HG03097 (cell line): Measurements from ENCODE around the gene ACIN1.

Experiments
- ATAC-seq: cut with Tn5 transposase; IDR thresholded peaks from one replicate; pipeline ENCODE4 v1.9.1; 2021; ENCODE audit not compliant: unreplicated experiment, low FRiP score

ACIN1 gene

GRCh38 chr14:23094666-23095195 lies at the start of gene ACIN1:
Gene ACIN1, minus strand, starts transcription at chr14:23095136. Its CDS starts 24 bp downstream, at chr14:23095112.
- peak; percentile 35 for ATAC-seq

- no peak for ATAC-seq
These were observed 49.0 kb upstream of the ACIN1 start for GRCh38 chr14:23143911-23144310.

GRCh38 chr14:23142826-23143225 lies 47.9 kb upstream of the ACIN1 start:
- no peak for ATAC-seq

GRCh38 chr14:23141706-23142444 lies 46.9 kb upstream of the ACIN1 start:
- no peak for ATAC-seq

GRCh38 chr14:23140371-23140770 lies 45.4 kb upstream of the ACIN1 start:
- ATAC-seq, result no peak

- ATAC-seq, result no peak
These were observed 44.9 kb upstream of the ACIN1 start for GRCh38 chr14:23139874-23140273.

GRCh38 chr14:23137813-23138535 lies 43.0 kb upstream of the ACIN1 start:
- ATAC-seq, result no peak

GRCh38 chr14:23137192-23137812 lies 42.4 kb upstream of the ACIN1 start:
- ATAC-seq, result no peak

GRCh38 chr14:23136566-23137133 lies 41.7 kb upstream of the ACIN1 start:
- no peak for ATAC-seq

GRCh38 chr14:23132970-23133369 lies 38.0 kb upstream of the ACIN1 start:
- no peak for ATAC-seq

GRCh38 chr14:23131482-23131881 lies 36.5 kb upstream of the ACIN1 start:
- no peak for ATAC-seq

GRCh38 chr14:23130871-23131270 lies 35.9 kb upstream of the ACIN1 start:
- no peak for ATAC-seq

- ATAC-seq, result no peak
These were observed 34.9 kb upstream of the ACIN1 start for GRCh38 chr14:23129759-23130316.

- ATAC-seq, result no peak
These were observed 34.2 kb upstream of the ACIN1 start for GRCh38 chr14:23128969-23129758.

GRCh38 chr14:23127861-23128260 lies 32.9 kb upstream of the ACIN1 start:
- ATAC-seq, result no peak

GRCh38 chr14:23126548-23127278 lies 31.8 kb upstream of the ACIN1 start:
- no peak for ATAC-seq

GRCh38 chr14:23125933-23126524 lies 31.1 kb upstream of the ACIN1 start:
- ATAC-seq, result no peak

GRCh38 chr14:23125011-23125410 lies 30.1 kb upstream of the ACIN1 start:
- no peak for ATAC-seq
